HG03460 (cell line): ENCODE results near the gene USP53.
"Not testable (repeated sequence)": the region's sequence is repeated elsewhere in the genome, so short reads cannot be mapped to it uniquely, and the experiment has no call there.

ENCODE experiments used
- ATAC-seq: cut with Tn5 transposase; IDR thresholded peaks from one replicate; pipeline ENCODE4 v1.9.1; 2021; ENCODE audit not compliant: unreplicated experiment

USP53 gene

GRCh38 chr4:119212234-119212963 lies at the start of gene USP53:
Gene USP53, plus strand, starts transcription at chr4:119212713. Its CDS starts 27,047 bp downstream, at chr4:119239760.
- ATAC-seq: peak; percentile 87

- ATAC-seq: no peak
These were observed 46.7 kb upstream of the USP53 start for GRCh38 chr4:119165767-119166166.

GRCh38 chr4:119170195-119170594 lies 42.3 kb upstream of the USP53 start:
- no peak for ATAC-seq

- ATAC-seq: no peak
These were observed 40.3 kb upstream of the USP53 start for GRCh38 chr4:119172223-119172622.

GRCh38 chr4:119173729-119174361 lies 38.7 kb upstream of the USP53 start:
- not testable (repeated sequence) for ATAC-seq

- no peak for ATAC-seq
These were observed 33.5 kb upstream of the USP53 start for GRCh38 chr4:119179011-119179410.

GRCh38 chr4:119184128-119184527 lies 28.4 kb upstream of the USP53 start:
- no peak for ATAC-seq

- no peak for ATAC-seq
These were observed 22.9 kb upstream of the USP53 start for GRCh38 chr4:119189638-119190037.

- ATAC-seq: no peak
These were observed 22.2 kb upstream of the USP53 start for GRCh38 chr4:119190354-119190753.

GRCh38 chr4:119191505-119191904 lies 21.0 kb upstream of the USP53 start:
- ATAC-seq: no peak

- ATAC-seq: no peak
These were observed 14.7 kb upstream of the USP53 start for GRCh38 chr4:119197772-119198212.

GRCh38 chr4:119204916-119205315 lies 7.6 kb upstream of the USP53 start:
- no peak for ATAC-seq

GRCh38 chr4:119205690-119206089 lies 6.8 kb upstream of the USP53 start:
- ATAC-seq: no peak

GRCh38 chr4:119206178-119206577 lies 6.3 kb upstream of the USP53 start:
- no peak for ATAC-seq

- ATAC-seq: no peak
These were observed 5.5 kb upstream of the USP53 start for GRCh38 chr4:119207051-119207450.

GRCh38 chr4:119209077-119209476 lies 3.4 kb upstream of the USP53 start:
- ATAC-seq: no peak

GRCh38 chr4:119209586-119209985 lies 2.9 kb upstream of the USP53 start:
- ATAC-seq: no peak

GRCh38 chr4:119210775-119211174 lies 1.7 kb upstream of the USP53 start:
- ATAC-seq: no peak

GRCh38 chr4:119211867-119212233 lies 663 bp upstream of the USP53 start:
- peak; percentile 7 for ATAC-seq

GRCh38 chr4:119212964-119213606 lies 572 bp downstream of the USP53 start:
- ATAC-seq: peak; percentile 55

GRCh38 chr4:119218093-119218492 lies 5.6 kb downstream of the USP53 start:
- ATAC-seq: no peak

GRCh38 chr4:119221412-119221811 lies 8.9 kb downstream of the USP53 start:
- no peak for ATAC-seq
